Posterior vena cava (tissue), 2 donors: Measurements from ENCODE around the gene AGTRAP. TPM values are rescaled to one million over a fixed set of nuclear protein-coding genes. Genes with fewer than 3 reads are reported as not detected.

Experiments used
- DNase-seq: peaks from one replicate; pipeline ENCODE4 v3.0.0-alpha.2; 2020; ENCODE audit warnings: low spot score
- intact Hi-C, 2 donors: fragments of 100-400 bp; cut with DNase I; formaldehyde crosslinking; loops; one replicate each; pipeline versions ENCODE4 v1.14.1 to v1.14.2; 2022 to 2023
- long read RNA-seq, 2 donors: library from polyadenylated mRNA; unstranded; transcript quantifications; one replicate each; pipeline ENCODE4 v2.0.0, GENCODE V29; 2020 to 2021
- total RNA-seq, 2 donors: library from RNA; stranded (reverse); fragmentation: NEBNext Ultra II Directional; extraction: Animal tissue kit (Norgen Biotek cat#: 25700); gene quantifications; one replicate each; pipeline ENCODE4 v1.2.1, GENCODE V29; 2021
- donor health status: DM: yes; HTN: yes; CAD: no.
- donor health status: DM: yes; HTN: yes; CAD: no.

AGTRAP gene, protein sequence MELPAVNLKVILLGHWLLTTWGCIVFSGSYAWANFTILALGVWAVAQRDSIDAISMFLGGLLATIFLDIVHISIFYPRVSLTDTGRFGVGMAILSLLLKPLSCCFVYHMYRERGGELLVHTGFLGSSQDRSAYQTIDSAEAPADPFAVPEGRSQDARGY
- total RNA-seq, result 10 to 100 TPM; 35.1 to 39.1 TPM
- long read RNA-seq, donor 1, transcript AGTRAP-201 (5 exons, 1,107 nt), result major isoform, 19 of 28 reads
- long read RNA-seq, donor 1, partial matches to known transcripts, result 3 of 28 reads
- long read RNA-seq, donor 1, other reads (novel, unspliced or antisense), result 3 of 28 reads
- long read RNA-seq, donor 2, transcript AGTRAP-203 (5 exons, 1,100 nt), result minor isoform, 21 of 144 reads
- long read RNA-seq, donor 2, transcript AGTRAP-209 (6 exons, 942 nt), result minor isoform, 8 of 144 reads
- long read RNA-seq, donor 2, transcript AGTRAP-205 (6 exons, 786 nt), result minor isoform, 8 of 144 reads
- long read RNA-seq, donor 2, transcript AGTRAP-201 (5 exons, 1,107 nt), result major isoform, 86 of 144 reads
- long read RNA-seq, donor 2, partial matches to known transcripts, result 7 of 144 reads
- long read RNA-seq, donor 2, other reads (novel, unspliced or antisense), result 9 of 144 reads

GRCh38 chr1:11735854-11736745, at the start of gene AGTRAP:
AGTRAP (plus strand) TSS chr1:11736136; CDS start chr1:11736209, 73 bp downstream.
- intact Hi-C loops, result loop anchor here in 1 of 2 donors (10.0 kb wide), 1 partner anchor 49 kb away; no protein-coding TSS in a partner anchor
- peak; percentile 100 for DNase-seq

- intact Hi-C loops, result no loop called here
- DNase-seq, result no peak
Measured at GRCh38 chr1:11688506-11688905, 47.4 kb upstream of the AGTRAP start.

DNA sequence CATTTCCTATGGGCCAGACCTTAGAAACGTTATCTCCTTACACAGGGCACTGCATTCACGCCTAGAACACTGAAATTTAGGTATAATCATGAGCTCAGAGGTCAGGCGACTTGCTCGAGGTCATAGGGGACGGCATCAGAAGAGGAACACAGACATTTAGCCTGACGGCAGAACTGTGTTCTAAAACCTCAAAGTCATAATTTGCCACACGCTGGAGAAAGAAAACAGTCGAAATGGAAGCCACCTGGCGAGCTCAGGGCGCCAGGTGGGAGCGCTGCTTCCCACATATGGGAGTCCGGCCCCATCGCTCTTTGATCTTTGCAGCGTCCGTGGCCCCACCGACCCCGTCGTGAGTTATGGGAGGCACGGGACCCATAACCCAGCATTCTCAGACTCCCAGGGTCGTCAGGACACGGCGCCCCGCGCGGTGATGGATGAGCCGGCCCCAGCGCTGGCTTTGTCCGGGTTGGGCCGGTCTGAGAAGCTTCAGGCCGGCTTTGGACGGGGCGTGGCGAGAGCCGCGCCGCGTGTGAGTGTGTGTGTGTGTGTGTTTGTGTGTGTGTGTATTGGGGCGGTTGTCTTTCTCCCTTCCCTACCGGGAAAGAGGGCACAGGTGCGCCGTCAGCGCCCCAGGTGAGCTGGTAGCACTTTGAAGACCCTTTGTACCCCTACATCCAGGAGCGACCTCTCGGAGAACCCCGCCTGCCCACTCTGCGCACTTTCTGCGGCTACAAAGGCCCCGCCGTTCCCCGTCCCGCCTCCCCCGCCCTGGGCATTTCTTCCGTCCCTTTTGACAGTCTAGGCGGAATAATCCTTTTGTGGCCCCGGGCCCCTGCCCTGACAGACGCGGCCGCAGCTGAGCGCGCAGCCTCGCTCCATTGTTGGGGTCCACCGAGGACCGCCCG, 45.3 kb upstream of the AGTRAP start:
- no peak for DNase-seq
- intact Hi-C loops, result no loop called here

DNA sequence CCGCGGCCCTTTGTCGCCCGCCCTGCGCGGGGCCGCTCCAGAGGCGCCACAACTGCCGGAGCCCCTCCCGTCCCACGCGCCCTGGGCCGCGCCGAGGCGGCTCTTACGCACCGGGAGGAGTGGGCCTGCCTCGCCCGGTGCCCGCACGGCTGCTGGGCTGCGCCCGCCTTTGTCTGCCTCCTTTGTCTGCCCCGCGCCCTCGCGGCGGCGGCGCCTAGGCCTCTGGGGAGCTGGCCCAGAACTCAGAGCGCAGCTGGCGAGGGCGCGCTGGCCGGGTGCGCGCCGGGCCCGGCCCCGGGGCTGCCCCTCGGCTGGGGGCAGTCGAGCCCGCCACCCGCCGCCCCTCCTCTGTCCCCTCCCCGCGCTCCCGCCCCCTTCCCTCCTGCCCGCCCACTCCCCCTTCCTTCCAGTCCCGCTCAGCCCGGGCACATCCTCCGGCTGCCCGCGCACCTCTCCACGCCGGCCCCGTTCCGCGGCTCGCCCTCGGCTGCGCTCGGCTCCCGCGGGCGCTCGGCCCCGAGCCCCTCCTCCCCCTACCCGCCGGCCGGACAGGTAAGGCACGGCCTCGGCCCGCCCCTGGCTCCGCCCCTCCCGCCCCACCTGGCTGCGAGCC, 44.5 kb upstream of the AGTRAP start, which contains the start of gene DRAXIN:
Gene DRAXIN, plus strand, starts transcription at position 409 of the 613 bp plus-strand sequence. CDS start 14,549 bp downstream, outside the sequence.
- intact Hi-C loops, result no loop called here
- DNase-seq, result no peak

DNA sequence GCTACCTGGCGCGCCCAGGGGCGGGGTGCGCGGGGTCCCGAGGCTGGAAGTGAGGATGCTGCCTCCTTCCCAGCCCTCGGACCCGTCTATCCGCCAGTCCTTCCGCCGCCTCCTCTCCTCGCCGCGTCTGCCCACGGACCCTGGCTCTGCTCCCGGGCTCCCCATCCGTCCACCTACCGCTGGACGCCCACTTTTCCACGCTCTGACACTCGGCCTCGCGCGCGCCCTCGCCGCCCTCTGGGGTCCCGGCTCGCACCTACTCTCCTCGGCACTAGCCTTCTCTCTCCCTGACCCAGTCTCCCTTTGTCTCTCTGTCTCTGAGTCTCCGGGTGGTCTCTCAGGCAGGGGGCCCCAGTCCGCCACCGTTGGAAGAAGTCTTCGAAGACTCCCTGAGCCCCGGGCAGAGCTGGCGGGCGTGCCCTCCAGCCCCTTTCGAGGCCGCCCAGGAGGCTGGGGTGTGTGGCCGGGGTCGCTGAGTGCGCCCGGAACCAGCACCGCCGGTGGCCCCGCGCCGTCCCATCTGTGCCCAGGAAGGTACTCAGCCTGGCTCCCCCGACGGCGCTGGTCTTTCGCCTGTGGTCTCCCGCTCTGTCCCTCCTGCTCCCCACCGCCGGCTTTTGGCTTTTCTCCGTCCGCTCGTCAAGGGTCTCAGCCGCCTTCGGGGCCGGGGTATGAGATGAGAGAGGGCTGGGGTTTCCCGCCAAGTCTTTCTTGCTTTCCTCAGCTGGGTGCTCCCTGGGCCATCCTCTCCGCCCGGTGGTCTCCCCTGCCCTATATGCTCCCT, 43.8 kb upstream of the AGTRAP start:
- DNase-seq, result no peak
- intact Hi-C loops, result no loop called here

DNA sequence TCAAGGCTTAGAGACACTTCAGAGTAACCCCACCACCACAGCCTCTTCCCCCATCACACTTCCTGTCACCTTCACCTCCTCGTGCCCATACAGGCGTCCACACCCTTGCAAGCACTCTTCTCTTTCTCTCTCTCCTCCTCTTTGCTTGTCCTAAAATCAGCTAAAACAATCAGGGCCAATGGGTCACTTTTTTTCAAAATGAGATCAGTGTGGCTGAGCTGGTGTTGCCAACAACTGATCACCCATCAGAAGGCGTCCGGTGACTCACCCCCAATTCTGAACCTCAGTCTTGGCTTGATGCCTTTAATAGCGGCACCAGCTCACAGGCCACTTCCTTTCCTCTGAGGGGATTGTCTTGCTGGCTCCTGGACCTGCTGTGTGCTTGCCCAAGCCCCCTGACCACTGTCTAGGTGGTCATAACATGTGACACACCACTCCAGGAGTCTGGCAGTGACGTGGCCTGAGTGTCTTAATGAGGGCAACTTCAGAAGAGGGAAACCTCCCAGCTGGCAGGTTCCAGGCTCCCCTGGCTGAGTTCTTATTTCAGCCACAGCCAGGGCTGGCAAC, 42.8 kb upstream of the AGTRAP start:
- no peak for DNase-seq
- intact Hi-C loops, result no loop called here

DNA sequence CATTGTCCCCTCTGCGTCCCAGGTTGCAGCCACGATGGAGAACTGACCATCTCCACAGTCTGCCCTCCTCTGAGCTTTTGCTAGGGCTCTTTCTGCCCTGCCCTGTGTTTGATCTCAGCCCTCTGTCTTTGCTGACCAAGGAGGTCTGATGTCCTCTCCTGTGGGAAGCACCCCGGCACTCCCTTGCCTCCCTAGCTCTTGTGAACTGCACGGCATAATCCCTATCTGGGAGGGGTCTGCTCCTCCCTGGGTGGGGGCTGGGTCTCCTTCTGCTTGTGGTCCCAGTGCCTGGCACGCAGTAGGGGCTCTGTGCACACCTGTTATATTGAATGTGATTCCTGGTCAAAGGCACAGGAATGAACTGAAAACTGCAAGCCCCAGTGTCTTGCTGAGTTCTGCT, 42.0 kb upstream of the AGTRAP start:
- intact Hi-C loops, result no loop called here
- no peak for DNase-seq

GRCh38 chr1:11695861-11696260, 40.1 kb upstream of the AGTRAP start:
- intact Hi-C loops, result no loop called here
- no peak for DNase-seq

DNA sequence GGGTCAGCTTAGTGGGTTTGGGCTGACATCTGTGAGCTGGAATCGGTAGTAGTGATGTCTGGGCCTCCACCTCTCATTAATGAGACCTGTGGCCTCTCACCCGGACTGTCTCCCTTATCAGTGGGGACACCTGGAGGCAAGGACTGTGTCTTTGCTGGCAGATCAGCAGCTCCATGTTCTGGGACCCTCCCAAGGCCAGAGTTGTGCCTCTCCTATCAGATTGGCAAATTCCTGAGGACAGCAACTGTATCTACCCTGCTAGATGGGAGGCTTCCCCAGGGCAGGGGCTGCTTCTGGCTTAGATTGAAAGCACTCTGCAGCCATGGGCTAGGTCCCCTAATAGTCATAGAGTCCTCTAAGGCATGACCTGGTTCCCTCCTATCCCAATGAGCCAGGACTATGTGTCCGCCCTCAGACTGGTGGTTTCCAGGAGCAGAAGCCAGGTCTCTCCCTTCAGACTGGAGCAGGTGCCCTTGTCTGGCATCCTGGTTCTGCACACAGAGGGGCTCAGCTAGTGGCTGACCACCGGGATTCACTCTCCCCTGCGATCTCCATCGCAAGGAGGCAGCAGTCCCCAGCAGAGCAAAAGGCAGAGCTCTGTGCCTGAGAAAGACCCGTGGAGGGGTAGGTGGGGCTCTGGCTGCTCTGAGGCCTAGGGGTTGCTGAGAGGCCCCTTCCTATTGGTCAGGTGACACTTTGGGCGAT, 38.6 kb upstream of the AGTRAP start:
- DNase-seq, result no peak
- intact Hi-C loops, result no loop called here

- intact Hi-C loops, result no loop called here
- DNase-seq, result no peak
Measured at GRCh38 chr1:11697893-11698210, 38.1 kb upstream of the AGTRAP start.

- DNase-seq, result no peak
- intact Hi-C loops, result no loop called here
Measured at GRCh38 chr1:11700601-11701467, 35.1 kb upstream of the AGTRAP start.

DNA sequence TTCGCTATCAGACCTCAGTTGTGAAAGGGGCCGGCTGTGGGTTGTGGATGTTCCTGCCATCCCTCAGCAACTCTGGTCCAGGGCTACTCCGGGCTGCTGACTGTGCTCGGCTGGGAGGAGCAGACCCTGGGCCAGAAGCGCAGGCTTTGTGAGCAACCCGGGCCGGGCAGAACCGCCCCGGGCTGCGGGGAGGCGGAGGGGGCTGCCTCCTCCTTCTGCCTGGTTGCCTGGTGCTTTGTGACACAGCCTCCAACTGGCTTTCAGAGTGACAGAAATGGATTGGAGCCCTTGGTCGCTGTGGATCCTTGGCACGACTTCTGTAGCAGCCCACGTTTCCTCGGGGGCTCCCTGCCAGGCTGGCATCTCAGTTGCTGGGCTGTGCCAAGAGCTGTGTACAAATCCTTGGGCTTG, 34.4 kb upstream of the AGTRAP start:
- intact Hi-C loops, result no loop called here

DNA sequence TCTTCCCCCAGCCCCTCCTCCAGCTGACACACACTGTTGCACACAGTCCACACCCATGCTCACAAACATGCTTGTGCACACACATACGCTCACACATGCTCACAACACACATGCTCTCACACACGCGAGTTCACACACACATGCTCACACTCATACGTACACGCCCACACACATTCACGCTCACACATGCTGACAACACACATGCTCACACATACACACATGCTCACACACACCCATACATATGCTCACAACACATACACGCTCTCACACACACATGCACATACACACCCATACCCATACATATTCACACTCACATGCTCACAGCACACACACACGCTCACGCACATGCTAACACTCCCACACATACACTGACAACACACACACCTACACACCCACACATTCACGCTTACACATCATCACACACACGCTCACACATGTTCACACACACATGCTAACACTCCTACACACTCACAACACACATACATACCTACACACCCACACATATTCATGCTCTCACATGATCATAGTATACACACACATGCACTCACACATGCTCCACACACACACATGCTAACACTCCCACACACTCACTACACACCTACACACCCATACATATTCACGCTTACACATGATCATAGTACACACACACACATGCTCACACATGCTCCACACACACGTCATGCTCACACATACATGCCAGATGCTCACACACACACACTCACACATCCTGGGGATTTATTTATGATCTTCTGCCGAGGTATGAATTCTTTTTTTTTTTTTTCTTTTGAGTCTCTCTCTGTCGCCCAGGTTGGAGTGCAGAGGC, 33.7 kb upstream of the AGTRAP start:
- intact Hi-C loops, result no loop called here
- DNase-seq, result no peak

More for the DNA sequence above, 34.4 kb upstream of the AGTRAP start:
- no peak for DNase-seq

DNA sequence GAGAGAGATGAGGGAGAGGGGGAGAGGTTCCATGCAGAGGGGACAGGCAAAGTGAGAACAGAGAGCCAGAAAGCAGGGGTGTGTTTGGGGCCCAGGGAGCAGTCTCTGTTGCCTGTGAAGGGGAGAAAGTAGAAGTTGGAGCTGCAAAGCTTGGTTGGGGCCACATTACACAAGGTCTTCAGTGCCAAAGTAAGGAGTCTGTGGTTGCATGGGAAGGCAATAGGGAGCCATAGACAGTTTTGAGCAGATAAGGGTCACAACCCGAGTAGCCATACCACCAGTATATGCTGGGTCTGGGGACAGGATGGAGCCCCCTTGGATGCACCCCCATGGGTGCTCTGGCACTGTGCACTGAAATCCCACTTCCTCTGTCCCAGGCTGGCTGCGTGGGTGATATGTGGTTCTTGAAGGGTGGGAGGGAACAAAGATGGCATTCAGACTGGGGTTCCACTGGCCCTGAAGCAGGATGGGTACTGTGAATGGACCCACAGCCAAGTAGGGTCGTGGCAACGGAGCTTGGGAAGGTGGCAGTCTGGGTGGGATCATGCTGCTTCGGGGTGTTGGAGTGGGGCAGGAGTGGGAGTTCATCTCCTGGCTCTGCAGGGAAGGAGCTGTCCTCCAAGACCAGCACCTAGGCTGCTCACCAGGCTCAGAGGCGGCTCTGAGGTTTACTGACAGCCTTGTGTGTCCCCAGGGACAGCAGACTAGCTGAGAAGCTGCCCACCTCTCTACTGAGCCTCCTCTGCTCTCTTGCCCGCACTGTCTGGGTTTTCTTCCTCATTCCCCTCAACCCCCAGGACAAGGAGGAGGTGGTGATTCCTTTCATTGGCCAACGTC, 32.4 kb upstream of the AGTRAP start:
- DNase-seq, result no peak
- intact Hi-C loops, result no loop called here
